Dermis blood vessel endothelial cell (primary cell): Measurements from ENCODE around the gene CRACR2B. TPM values are rescaled to one million over a fixed set of nuclear protein-coding genes. Genes with fewer than 3 reads are reported as not detected.
A peak's percentile ranks its signal among the peaks of the same experiment; 100 is the strongest.

Experiments used
- DNase-seq: peaks from one replicate; pipeline ENCODE4 v3.0.0; 2010
- total RNA-seq: library from RNA; depleted of rRNA; stranded (reverse); fragments of >200 nt; gene quantifications from 2 replicates; pipeline ENCODE4 v1.2.3, GENCODE V29; 2014

The CRACR2B gene
- total RNA-seq, 1 donor from 2014 or later = 29.8 TPM

- no peak for DNase-seq
These were observed 398 bp upstream of the CRACR2B start for GRCh38 chr11:827146-827896.

GRCh38 chr11:828506-829175 lies 922 bp downstream of the CRACR2B start:
- DNase-seq = no peak

DNA sequence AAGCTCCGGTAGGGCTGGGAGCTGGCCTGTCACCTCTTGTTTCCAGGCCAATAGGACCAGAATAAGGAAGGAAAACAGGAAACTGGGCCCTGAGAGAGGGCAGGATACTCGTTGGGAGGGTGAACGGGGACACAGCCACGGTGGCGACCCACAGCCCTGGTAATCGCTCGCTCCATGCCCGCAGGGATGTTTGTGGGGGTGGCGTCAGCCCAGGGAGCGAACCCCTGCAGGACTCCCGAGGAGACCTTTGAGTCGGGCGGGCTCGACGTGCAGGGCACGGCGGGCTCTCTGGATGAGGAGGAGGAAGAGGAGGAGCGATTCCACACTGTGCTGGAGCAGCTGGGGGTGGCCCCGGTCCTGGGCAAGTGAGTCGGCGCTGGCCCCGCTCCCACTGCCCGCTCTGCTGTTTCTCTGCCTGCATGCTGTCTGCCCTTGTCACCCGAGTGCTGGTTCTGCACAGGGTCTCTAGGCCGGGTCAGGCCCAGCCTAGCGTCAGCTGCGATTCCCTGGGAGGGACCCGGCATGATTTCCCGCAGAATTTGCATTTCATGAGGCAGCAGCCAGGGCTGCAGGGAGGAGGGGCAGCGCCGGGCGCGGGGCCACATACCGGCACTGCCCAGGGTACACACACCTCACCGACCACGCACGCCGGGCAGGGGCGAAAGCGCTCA lies 1.6 kb downstream of the CRACR2B start:
- peak; percentile 82 for DNase-seq

GRCh38 chr11:829847-830294 lies 2.2 kb downstream of the CRACR2B start:
- DNase-seq = no peak

DNA sequence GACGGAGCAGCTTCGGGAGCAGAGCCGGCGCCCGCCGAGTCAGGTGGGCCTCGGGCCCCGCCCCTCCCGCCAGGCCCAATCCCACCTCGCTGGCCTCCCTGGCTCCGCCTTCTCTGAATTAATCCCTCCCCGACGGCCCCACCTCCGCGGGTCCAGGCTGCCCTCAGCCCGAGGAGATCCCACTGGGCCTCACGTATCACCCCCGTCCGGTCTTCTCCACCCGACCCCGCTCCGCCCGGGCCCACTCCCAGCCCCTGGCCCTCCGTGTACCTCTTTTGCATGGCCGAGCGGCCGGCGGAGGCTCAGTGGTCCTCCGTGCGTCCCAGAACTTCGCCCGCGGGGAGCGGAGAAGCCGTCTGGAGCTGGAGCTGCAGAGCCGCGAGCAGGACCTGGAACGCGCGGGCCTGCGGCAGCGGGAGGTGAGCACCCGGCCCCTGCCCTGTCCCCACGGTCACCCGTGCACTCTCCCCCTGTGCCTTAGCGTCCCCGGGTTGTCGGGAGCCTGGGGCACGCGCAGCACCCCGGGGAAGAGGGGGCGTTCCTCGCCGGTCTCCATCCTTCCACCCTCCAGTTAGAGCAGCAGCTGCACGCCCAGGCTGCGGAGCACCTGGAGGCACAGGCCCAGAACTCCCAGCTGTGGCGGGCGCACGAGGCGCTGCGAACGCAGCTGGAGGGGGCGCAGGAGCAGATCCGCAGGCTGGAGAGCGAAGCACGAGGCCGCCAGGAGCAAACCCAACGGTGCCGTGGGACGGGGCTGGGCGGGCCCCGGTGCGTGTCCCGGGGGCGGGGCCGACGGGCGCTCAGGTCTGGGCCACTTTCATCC lies 2.8 kb downstream of the CRACR2B start:
- DNase-seq = peak; percentile 82

- DNase-seq = peak; percentile 69
These were observed 3.6 kb downstream of the CRACR2B start for GRCh38 chr11:831118-831864.

DNA sequence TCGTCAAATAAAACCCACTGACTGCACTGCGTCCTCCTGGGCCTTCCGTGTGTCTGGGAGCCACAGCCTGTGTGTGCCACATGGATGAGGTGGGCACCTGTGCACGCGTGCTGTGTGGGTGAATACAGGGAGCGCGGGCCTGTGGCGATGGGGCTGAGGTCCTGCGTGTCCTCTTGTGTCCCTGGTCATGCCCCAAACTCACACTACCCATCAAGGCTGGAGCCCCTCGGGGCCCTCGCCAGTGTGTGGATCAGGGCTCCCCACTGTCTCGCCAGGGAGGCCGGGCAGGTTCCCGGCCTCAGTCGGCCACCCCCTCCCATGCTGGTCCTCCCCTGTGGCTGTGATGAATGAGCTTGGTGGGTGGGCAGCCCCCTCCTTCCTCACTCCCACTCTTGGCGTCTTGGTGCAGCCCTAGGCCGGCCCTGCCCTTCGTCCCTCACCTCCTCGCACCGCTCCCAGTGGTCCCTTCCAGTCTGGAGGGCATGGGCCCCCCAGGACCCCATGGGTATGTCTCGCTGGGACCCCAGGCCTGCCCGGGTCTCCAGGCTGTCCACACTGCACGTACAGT lies 4.3 kb downstream of the CRACR2B start:
- DNase-seq = no peak

GRCh38 chr11:832529-833113 lies 4.9 kb downstream of the CRACR2B start, which contains the start of gene CD151:
Gene CD151, plus strand, starts transcription at chr11:832952. Its CDS starts 3,118 bp downstream, at chr11:836070.
- peak; percentile 69 for DNase-seq

DNA sequence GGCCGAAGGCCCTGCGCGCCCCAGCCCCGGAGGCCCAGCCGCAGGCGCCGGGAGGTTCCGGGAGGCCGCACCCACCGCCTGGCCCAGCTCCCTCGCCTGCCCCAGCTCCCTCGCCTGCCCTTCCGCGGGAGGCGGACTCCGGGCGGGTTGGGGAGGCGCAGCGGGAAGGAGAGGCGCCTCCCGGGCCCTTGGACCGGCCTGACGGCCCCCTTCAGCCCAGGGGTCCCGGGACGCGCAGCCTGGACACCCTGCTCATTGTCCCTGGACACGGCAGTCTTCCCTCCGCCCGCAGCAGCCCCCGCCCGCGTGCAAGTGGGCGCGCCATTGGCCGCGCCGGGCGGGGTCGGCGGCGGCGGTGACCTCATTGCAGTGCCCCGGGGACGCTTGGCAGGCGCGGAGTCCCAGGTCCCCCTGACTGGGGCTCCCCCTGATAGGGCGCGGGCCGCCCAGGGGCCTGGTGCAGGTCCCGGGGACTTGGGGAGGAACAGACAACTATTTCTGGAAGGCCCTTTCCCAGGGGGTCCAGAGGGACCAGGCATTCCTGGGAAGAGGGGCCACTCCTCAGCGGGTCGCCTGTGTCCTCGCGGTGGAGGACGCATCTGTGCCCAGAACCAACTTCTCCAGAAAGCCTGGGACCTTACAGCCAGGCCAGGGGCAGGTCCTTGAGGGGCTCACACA lies 5.5 kb downstream of the CRACR2B start:
- peak; percentile 61 for DNase-seq

GRCh38 chr11:833849-834311 lies 6.2 kb downstream of the CRACR2B start:
- DNase-seq = no peak

GRCh38 chr11:834371-835316 lies 6.9 kb downstream of the CRACR2B start:
- DNase-seq = peak; percentile 88

DNA sequence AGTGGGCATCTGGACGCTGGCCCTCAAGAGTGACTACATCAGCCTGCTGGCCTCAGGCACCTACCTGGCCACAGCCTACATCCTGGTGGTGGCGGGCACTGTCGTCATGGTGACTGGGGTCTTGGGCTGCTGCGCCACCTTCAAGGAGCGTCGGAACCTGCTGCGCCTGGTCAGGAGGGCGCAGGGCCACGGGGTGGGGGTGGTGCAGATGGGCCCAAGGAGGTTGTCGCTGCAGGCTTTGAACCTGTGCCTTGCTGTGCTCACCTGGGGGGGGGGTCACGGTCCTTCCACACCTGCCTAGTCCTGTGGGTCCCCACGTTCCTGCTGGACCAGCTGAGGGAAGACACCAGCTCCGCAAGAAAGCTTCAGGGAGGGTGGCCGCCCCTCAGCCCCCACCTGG lies 8.6 kb downstream of the CRACR2B start:
- DNase-seq = no peak

DNA sequence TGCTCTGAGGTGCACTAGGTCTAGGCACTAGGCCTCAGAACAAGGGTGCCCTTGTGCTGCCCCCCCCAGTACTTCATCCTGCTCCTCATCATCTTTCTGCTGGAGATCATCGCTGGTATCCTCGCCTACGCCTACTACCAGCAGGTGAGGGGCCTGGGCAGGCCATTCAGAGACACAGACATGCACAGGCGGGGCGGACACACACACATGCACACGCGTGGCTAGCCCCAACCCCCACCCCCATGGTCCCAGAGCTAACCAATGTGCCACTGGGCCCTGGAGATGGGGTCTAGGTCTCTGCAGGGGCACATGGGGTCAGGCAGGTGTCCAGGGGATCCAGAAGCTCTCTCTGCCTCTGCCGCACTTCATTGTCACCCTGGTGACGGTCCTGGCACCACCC lies 9.0 kb downstream of the CRACR2B start:
- DNase-seq = no peak

GRCh38 chr11:837189-837989 lies 9.7 kb downstream of the CRACR2B start:
- no peak for DNase-seq

- DNase-seq = no peak
These were observed 10.2 kb downstream of the CRACR2B start for GRCh38 chr11:837990-838307.

GRCh38 chr11:838441-839279 lies 10.9 kb downstream of the CRACR2B start:
- DNase-seq = peak; percentile 65

DNA sequence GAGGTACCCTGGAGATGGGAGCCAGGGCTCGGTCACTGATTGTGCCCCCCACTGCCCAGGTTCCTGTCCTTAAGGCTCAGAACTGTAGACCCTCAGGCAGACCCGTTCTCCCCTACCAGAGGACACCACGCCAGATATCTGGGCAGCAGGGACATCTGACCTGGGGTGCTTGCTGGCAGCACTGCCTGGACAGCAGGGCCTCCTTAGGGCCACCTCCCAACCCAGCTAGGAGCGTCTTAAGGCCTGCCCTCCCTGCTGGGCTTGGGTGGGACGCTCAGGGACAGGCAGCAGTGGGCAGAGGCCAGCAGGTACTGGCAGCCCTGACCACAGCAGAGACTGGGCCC lies 11.5 kb downstream of the CRACR2B start:
- DNase-seq = no peak
